GM12878 (cell line): ENCODE measurements around the gene HACD3. TPM values are rescaled to one million over a fixed set of nuclear protein-coding genes. Genes with fewer than 3 reads are reported as not detected.

Source experiments
- ATAC-seq: fragments of 200-7000 bp; cut with Tn5 transposase; 3 replicates; pipeline ENCODE4 v1.9.1; 2020; ENCODE audit warnings: mild to moderate bottlenecking, moderate library complexity
- BruUV-seq: library from RNA; stranded (reverse); fragments of 400-500 nt; replicated peaks from 2 replicates; lab custom pipeline; 2021; lab: Mats Ljungman, UMichigan
- CTCF ChIA-PET: fragments of 300-600 bp; sonication (Branson Sonifier 250); formaldehyde crosslinking; extraction: SDS; loops from one replicate; lab custom pipeline; 2021; ENCODE audit warnings: inconsistent platforms; lab: Yijun Ruan, JAX
- POLR2A ChIA-PET: fragments of 350-600 bp; formaldehyde crosslinking; extraction: SDS; loops from one replicate; lab custom pipeline; 2021; ENCODE audit warnings: inconsistent platforms; lab: Charles Lee
- RAD21 ChIA-PET: fragments of 300-600 bp; sonication (Branson Sonifier 250); formaldehyde crosslinking; loops from one replicate; lab custom pipeline; 2023; ENCODE audit warnings: antibody characterized with exemption; ENCODE audit not compliant: unreplicated experiment; lab: Charles Lee
- SMC1A ChIA-PET: fragments of 300-600 bp; sonication (Branson Sonifier 250); formaldehyde crosslinking; loops from one replicate; lab custom pipeline; 2023; ENCODE audit not compliant: unreplicated experiment, uncharacterized antibody; lab: Charles Lee
- DNase-seq: peaks from one replicate; pipeline ENCODE4 v3.0.0-alpha.2; 2011; ENCODE audit warnings: low read depth, low spot score
- FAIRE-seq: peaks from 3 replicates; lab custom pipeline; 2011; peaks lifted over from hg19 to GRCh38; lab: Jason Lieb, UNC
- H2AFZ ChIP-seq: 2 replicates; pipeline ENCODE4 v1.6.0; 2011; ENCODE audit warnings: low read depth, low read length, control low read depth; ENCODE audit not compliant: control insufficient read depth
- H3K27ac ChIP-seq: 2 replicates; pipeline ENCODE4 v1.5.1; 2011; ENCODE audit warnings: control low read depth; ENCODE audit not compliant: control insufficient read depth, insufficient read depth
- H3K27me3 ChIP-seq, 2 experiments: replicated peaks in 1 of 2; 2 replicates each; pipeline versions ENCODE4 v1.6.0 to v1.6.1; 2011; ENCODE audit warnings: low read length in 1 of 2; ENCODE audit not compliant: control insufficient read depth in 2 of 2, insufficient read depth in 2 of 2
- H3K36me3 ChIP-seq, 2 experiments: 2 replicates each; pipeline ENCODE4 v1.5.1; 2011; ENCODE audit warnings: low read length in 1 of 2; ENCODE audit not compliant: control insufficient read depth in 2 of 2, insufficient read depth in 2 of 2
- H3K4me1 ChIP-seq: 2 replicates; pipeline ENCODE4 v1.6.1; 2011; ENCODE audit warnings: mild to moderate bottlenecking, low read length, moderate library complexity, mixed read lengths; ENCODE audit not compliant: control insufficient read depth, insufficient read depth
- H3K4me2 ChIP-seq: 2 replicates; pipeline ENCODE4 v1.6.0; 2011; ENCODE audit warnings: control low read depth; ENCODE audit not compliant: control insufficient read depth, insufficient read depth
- H3K4me3 ChIP-seq: fragments of 200-600 bp; sonication (generic); 2 replicates; pipeline ENCODE4 v1.5.1; 2016
- H3K79me2 ChIP-seq: 2 replicates; pipeline ENCODE4 v1.6.0; 2011; ENCODE audit warnings: low read length; ENCODE audit not compliant: control insufficient read depth, insufficient read depth
- H3K9ac ChIP-seq: 2 replicates; pipeline ENCODE4 v1.8.0; 2011; ENCODE audit warnings: low read length, control low read depth, mixed read lengths; ENCODE audit not compliant: control insufficient read depth, insufficient read depth
- H3K9me3 ChIP-seq: replicated peaks from 3 replicates; pipeline ENCODE4 v1.5.1; 2011; ENCODE audit warnings: mild to moderate bottlenecking, low read length; ENCODE audit not compliant: control insufficient read depth, insufficient read depth
- H4K20me1 ChIP-seq: 2 replicates; pipeline ENCODE4 v1.6.0; 2011; ENCODE audit not compliant: control insufficient read depth, insufficient read depth
- ATF7 ChIP-seq: fragments of 450-650 bp; IDR thresholded peaks from 2 replicates; pipeline ENCODE4 v1.6.1; 2016; ENCODE audit warnings: low read depth, mild to moderate bottlenecking
- DPF2 ChIP-seq: fragments of 450-650 bp; IDR thresholded peaks from 2 replicates; pipeline ENCODE4 v1.6.1; 2017; ENCODE audit warnings: mild to moderate bottlenecking
- EGR1 ChIP-seq, 2 experiments: IDR thresholded peaks; 1 replicate in 1 of 2; 2 replicates in 1 of 2; pipeline ENCODE4 v1.6.1; 2011 to 2012; ENCODE audit warnings: low read depth in 2 of 2, low read length in 2 of 2, borderline replicate concordance in 1 of 2, mild to moderate bottlenecking in 1 of 2, moderate library complexity in 1 of 2
- NFYB ChIP-seq: IDR thresholded peaks from 2 replicates; pipeline ENCODE4 v1.6.1; 2011; ENCODE audit warnings: low read depth, mild to moderate bottlenecking, low read length, improper control_type of control experiment, moderate library complexity; ENCODE audit not compliant: insufficient read depth
- POLR2AphosphoS5 ChIP-seq: IDR thresholded peaks from 2 replicates; pipeline ENCODE4 v1.6.1; 2011; ENCODE audit warnings: mild to moderate bottlenecking, low read length, inconsistent platforms
- RAD51 ChIP-seq: fragments of 450-650 bp; IDR thresholded peaks from 2 replicates; pipeline ENCODE4 v1.6.1; 2016; ENCODE audit warnings: moderate library complexity, mild to moderate bottlenecking, inconsistent platforms
- RUNX3 ChIP-seq: IDR thresholded peaks from 2 replicates; pipeline ENCODE4 v1.6.1; 2012; ENCODE audit warnings: low read length, inconsistent platforms
- SMARCA5 ChIP-seq: fragments of 450-650 bp; IDR thresholded peaks from 2 replicates; pipeline ENCODE4 v1.6.1; 2017; ENCODE audit warnings: mild to moderate bottlenecking
- SPI1 ChIP-seq: IDR thresholded peaks from 2 replicates; pipeline ENCODE4 v1.6.1; 2011; ENCODE audit warnings: low read depth, mild to moderate bottlenecking, low read length, moderate library complexity, borderline replicate concordance; ENCODE audit not compliant: insufficient read depth
- SUPT20H ChIP-seq: IDR thresholded peaks from 2 replicates; pipeline ENCODE4 v1.6.1; 2011; ENCODE audit warnings: low read depth, mild to moderate bottlenecking, low read length, moderate library complexity, borderline replicate concordance; ENCODE audit not compliant: control insufficient read depth
- WGBS: methylation state at CpG from one replicate; pipeline ENCODE4 v1.1.6; 2016; ENCODE audit warnings: low lambda C conversion rate; ENCODE audit not compliant: insufficient replicate concordance, insufficient coverage; ENCODE audit errors: missing lambda C conversion rate; 5-methylcytosine and 5-hydroxymethylcytosine counted together
- in situ Hi-C: fragments of 300-500 bp; cut with MboI; formaldehyde crosslinking; loops from 9 replicates; pipeline ENCODE4 v1.14.3; 2018; ENCODE audit warnings: mixed read lengths
- intact Hi-C: fragments of 100-400 bp; cut with micrococcal nuclease; formaldehyde crosslinking; loops from one replicate; pipeline ENCODE4 v1.14.2; 2022; ENCODE audit not compliant: unreplicated experiment
- polyA plus RNA-seq, 11 experiments: library from polyadenylated mRNA; depleted of rRNA in 4 of 11; unstranded in 6 of 11; stranded (reverse) in 5 of 11; fragments of >200 nt; fragmentation: Nextera tagmentation in 4 of 11; fragmentation: Illumina TruSeq in 1 of 11; extraction: Ambion mirVana in 4 of 11; extraction: Trizol in 1 of 11; gene quantifications; 1 replicate in 1 of 11; 2 replicates in 10 of 11; pipeline versions ENCODE4 v1.2.1 to v1.2.3, GENCODE V29; 2011 to 2016; ENCODE audit warnings: inconsistent platforms in 2 of 11, missing spikeins in 2 of 11, low read depth in 1 of 11
- total RNA-seq, 4 experiments: library from RNA; depleted of rRNA in 3 of 4; stranded (reverse); fragments of >200 nt in 3 of 4; fragmentation: Illumina TruSeq in 1 of 4; extraction: Trizol in 1 of 4; gene quantifications; 2 replicates each; pipeline versions ENCODE4 v1.2.1 to v1.2.3, GENCODE V29; 2013 to 2021
- TF ChIP-seq, protein P1 (sequence below): fragments of 450-650 bp; IDR thresholded peaks from 2 replicates; pipeline ENCODE4 v1.6.1; 2016; ENCODE audit warnings: mild to moderate bottlenecking
- TF ChIP-seq, protein P2 (sequence below): IDR thresholded peaks from 2 replicates; pipeline ENCODE4 v1.6.1; 2011; ENCODE audit warnings: borderline replicate concordance, low read depth, mild to moderate bottlenecking, moderate library complexity, low read length; ENCODE audit not compliant: insufficient read depth, poor library complexity, severe bottlenecking
- TF ChIP-seq, protein P3 (sequence below): IDR thresholded peaks from 2 replicates; pipeline ENCODE4 v1.6.1; 2012; ENCODE audit warnings: low read depth, low read length, improper control_type of control experiment

HACD3 gene
- total and polyA plus RNA-seq, 10 of the 15 experiments (the other 5 are each of a cell fraction or from before 2014, with no cell fraction given), result 25.9 to 75.8 (median 48.3) TPM

DNA sequence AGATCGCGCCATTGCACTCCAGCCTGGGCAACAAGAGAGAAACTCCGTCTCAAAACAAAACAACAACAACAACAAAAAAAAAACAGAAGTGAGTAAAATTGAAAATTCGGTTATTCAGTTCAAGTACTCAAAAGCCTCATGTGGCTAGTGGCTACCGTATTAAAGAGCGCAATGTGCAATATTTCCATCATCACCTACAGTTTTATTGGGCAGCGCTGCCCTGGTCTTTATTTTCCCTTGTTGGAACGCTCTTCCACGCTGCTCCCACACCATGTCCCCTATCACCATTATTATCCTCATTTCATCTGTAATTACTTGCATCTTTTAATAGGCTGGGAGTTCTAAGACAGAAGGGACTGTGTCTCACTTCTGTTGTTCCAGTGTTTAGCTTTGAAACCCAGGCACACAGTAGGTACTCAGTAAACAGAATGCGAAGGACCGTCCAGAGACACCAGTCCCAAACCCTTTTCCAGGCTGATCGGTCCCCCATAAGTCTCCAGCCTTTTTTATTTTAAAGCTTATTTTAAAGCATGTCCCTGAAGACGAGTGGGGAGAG, 423 bp upstream of the HACD3 start:
- Histone ChIP-seq H3K4me2 (peak overlapping the region; percentile 93), H3K36me3 (no peaks in the 10 kb centered on the region), H3K27me3 (no peaks in the 10 kb centered on the region), H3K9ac (peak overlapping the region; percentile 70), H3K4me3 (peak overlapping the region; percentile 94), H3K27ac (peak overlapping the region; percentile 57), H4K20me1 (no peaks in the 10 kb centered on the region), H3K4me1 (peaks cover 3% of the 10 kb centered on the region), H2AFZ (peak overlapping the region; percentile 93), H3K79me2 (peaks cover 34% of the 10 kb centered on the region), H3K9me3 (no peaks in the 10 kb centered on the region)
- FAIRE-seq (no peak), ATAC-seq (peak; percentile 2; the same call in 2 of the 3 replicates), DNase-seq (no peak)
- CTCF ChIA-PET, result interaction anchor here (0.6 to 1.4 kb wide), 9 partner anchors 12 to 303 kb away, joined by 3 to 6 read pairs (median 4); partner anchors contain the start of gene DPP8
- TF ChIP-seq SPI1 (peak; percentile 55), RUNX3 (0 out of 2 replicates have a peak, but pooled peaks have one; percentile 4), DPF2 (peak; percentile 68; the same call in 1 of the 2 replicates), SUPT20H (no peak)
- RAD21 ChIA-PET, result no interaction called here
- SMC1A ChIA-PET, result interaction anchor here (1.1 to 1.3 kb wide), 3 partner anchors 9 to 85 kb away, joined by 3 to 4 read pairs (median 3); no protein-coding TSS in a partner anchor
- intact Hi-C loops (no loop called here), in situ Hi-C loops (no loop called here)
- no TSS peak for BruUV-seq
- 2% methylated on average over 13 of the region's 13 CpGs for WGBS
- POLR2A ChIA-PET, result interaction anchor here (0.9 to 3.2 kb wide), 3 partner anchors 12 to 109 kb away, joined by 3 to 13 read pairs (median 5); partner anchors contain the start of gene DPP8

GRCh38 chr15:65532738-65533051, 2.4 kb downstream of the HACD3 start:
- no peak overlapping the region for H3K27ac ChIP-seq
- intact Hi-C loops, result no loop called here
- ATAC-seq (peak; percentile 41), FAIRE-seq (no peak), DNase-seq (no peak)
- ChIA-PET RAD21 (no interaction called here), SMC1A (no interaction called here), POLR2A (no interaction called here), CTCF (no interaction called here)
- H3K79me2 ChIP-seq, result peaks cover 40% of the 10 kb centered on the region
- in situ Hi-C loops, result no loop called here
- WGBS, result 45% methylated on average over 1 of the region's 1 CpG
- no peaks in the 10 kb centered on the region for H3K27me3 ChIP-seq
- H3K4me1 ChIP-seq, result peaks cover 3% of the 10 kb centered on the region
- H3K4me3 ChIP-seq, result peak overlapping the region; percentile 21; the same call in 1 of the 2 replicates
- H4K20me1 ChIP-seq, result no peaks in the 10 kb centered on the region
- peak overlapping the region; percentile 55 for H3K4me2 ChIP-seq
- no peak overlapping the region for H3K9ac ChIP-seq
- BruUV-seq, result no TSS peak
- H2AFZ ChIP-seq, result no peak overlapping the region
- no peaks in the 10 kb centered on the region for H3K9me3 ChIP-seq
- H3K36me3 ChIP-seq, result no peaks in the 10 kb centered on the region
- TF ChIP-seq ATF7 (no peak), NFYB (no peak), POLR2AphosphoS5 (no peak), SMARCA5 (no peak), EGR1 (IDR thresholded peaks at IDR 0.05; ENCODE audit: borderline replicate concordance in 1 of 2, low read depth in 2 of 2, low read length in 2 of 2) (no peak), RAD51 (no peak)
- TF ChIP-seq, protein P1, sequence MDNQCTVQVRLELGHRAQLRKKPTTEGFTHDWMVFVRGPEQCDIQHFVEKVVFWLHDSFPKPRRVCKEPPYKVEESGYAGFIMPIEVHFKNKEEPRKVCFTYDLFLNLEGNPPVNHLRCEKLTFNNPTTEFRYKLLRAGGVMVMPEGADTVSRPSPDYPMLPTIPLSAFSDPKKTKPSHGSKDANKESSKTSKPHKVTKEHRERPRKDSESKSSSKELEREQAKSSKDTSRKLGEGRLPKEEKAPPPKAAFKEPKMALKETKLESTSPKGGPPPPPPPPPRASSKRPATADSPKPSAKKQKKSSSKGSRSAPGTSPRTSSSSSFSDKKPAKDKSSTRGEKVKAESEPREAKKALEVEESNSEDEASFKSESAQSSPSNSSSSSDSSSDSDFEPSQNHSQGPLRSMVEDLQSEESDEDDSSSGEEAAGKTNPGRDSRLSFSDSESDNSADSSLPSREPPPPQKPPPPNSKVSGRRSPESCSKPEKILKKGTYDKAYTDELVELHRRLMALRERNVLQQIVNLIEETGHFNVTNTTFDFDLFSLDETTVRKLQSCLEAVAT, result no peak
- TF ChIP-seq, protein P2, sequence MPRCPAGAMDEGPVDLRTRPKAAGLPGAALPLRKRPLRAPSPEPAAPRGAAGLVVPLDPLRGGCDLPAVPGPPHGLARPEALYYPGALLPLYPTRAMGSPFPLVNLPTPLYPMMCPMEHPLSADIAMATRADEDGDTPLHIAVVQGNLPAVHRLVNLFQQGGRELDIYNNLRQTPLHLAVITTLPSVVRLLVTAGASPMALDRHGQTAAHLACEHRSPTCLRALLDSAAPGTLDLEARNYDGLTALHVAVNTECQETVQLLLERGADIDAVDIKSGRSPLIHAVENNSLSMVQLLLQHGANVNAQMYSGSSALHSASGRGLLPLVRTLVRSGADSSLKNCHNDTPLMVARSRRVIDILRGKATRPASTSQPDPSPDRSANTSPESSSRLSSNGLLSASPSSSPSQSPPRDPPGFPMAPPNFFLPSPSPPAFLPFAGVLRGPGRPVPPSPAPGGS, result no peak
- TF ChIP-seq, protein P3, sequence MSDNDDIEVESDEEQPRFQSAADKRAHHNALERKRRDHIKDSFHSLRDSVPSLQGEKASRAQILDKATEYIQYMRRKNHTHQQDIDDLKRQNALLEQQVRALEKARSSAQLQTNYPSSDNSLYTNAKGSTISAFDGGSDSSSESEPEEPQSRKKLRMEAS, result no peak
